ENCODE data around the gene ATXN1. TPM values are rescaled to one million over a fixed set of nuclear protein-coding genes. Genes with fewer than 3 reads are reported as not detected.

Gene ATXN1
- total and polyA plus RNA-seq, 3 donors from 2014 or later, result 12.8 to 84.1 (median 64.3) TPM

GRCh38 chr6:16511040-16511660 lies 250.1 kb downstream of the ATXN1 start:
- no peaks in the 10 kb centered on the region for H3K27me3 ChIP-seq
- WGBS, 2 donors, result 69 to 72% methylated on average over 4 of the region's 4 CpGs
- DNase-seq, result no peak
- no peaks in the 10 kb centered on the region for H3K36me3 ChIP-seq (ENCODE audit: low read depth, missing control alignments)
- peaks cover 15% of the 10 kb centered on the region for H3K4me1 ChIP-seq
- H3K27ac ChIP-seq, result no peak overlapping the region
- no peak for TF ChIP-seq POLR2A (IDR thresholded peaks at IDR 0.05)
- TF ChIP-seq CTCF (IDR thresholded peaks at IDR 0.05), result peak in 2 of 3 experiments; percentile 55 to 63
- no peaks in the 10 kb centered on the region for H3K9me3 ChIP-seq
- no peak overlapping the region for H3K4me3 ChIP-seq
- intact Hi-C loops (cut with DNase I; ENCODE audit: low total_unique reads), result no loop called here

- Histone ChIP-seq H3K27ac (no peak overlapping the region), H3K9me3 (no peaks in the 10 kb centered on the region), H3K4me1 (peaks cover 15% of the 10 kb centered on the region), H3K27me3 (no peaks in the 10 kb centered on the region), H3K4me3 (no peak overlapping the region), H3K36me3 (ENCODE audit: low read depth, missing control alignments) (no peaks in the 10 kb centered on the region)
- TF ChIP-seq POLR2A (IDR thresholded peaks at IDR 0.05) (no peak), CTCF (IDR thresholded peaks at IDR 0.05) (no peak)
- intact Hi-C loops (cut with DNase I; ENCODE audit: low total_unique reads), result no loop called here
- 84 to 87% methylated on average over 2 of the region's 2 CpGs for WGBS, 2 donors
- DNase-seq, result no peak
These were observed 251.0 kb downstream of the ATXN1 start for GRCh38 chr6:16510245-16510644.

- 83 to 87% methylated on average over 1 of the region's 1 CpG for WGBS, 2 donors
- no peak for DNase-seq
- H3K4me1 ChIP-seq, result peaks cover 10% of the 10 kb centered on the region
- no peaks in the 10 kb centered on the region for H3K36me3 ChIP-seq (ENCODE audit: low read depth, missing control alignments)
- H3K9me3 ChIP-seq, result no peaks in the 10 kb centered on the region
- no peak overlapping the region for H3K4me3 ChIP-seq
- H3K27me3 ChIP-seq, result no peaks in the 10 kb centered on the region
- intact Hi-C loops (cut with DNase I; ENCODE audit: low total_unique reads), result no loop called here
- TF ChIP-seq POLR2A (IDR thresholded peaks at IDR 0.05) (no peak), CTCF (IDR thresholded peaks at IDR 0.05) (no peak)
- H3K27ac ChIP-seq, result no peak overlapping the region
These were observed 252.3 kb downstream of the ATXN1 start for GRCh38 chr6:16508959-16509358.

GRCh38 chr6:16505711-16506357 lies 255.4 kb downstream of the ATXN1 start:
- Histone ChIP-seq H3K9me3 (no peaks in the 10 kb centered on the region), H3K27ac (no peak overlapping the region), H3K4me3 (no peak overlapping the region), H3K36me3 (ENCODE audit: low read depth, missing control alignments) (no peaks in the 10 kb centered on the region), H3K27me3 (no peaks in the 10 kb centered on the region), H3K4me1 (no peaks in the 10 kb centered on the region)
- 59 to 65% methylated on average over 9 of the region's 9 CpGs for WGBS, 2 donors
- intact Hi-C loops (cut with DNase I; ENCODE audit: low total_unique reads), result no loop called here
- no peak for DNase-seq
- TF ChIP-seq POLR2A (IDR thresholded peaks at IDR 0.05), result no peak
- TF ChIP-seq CTCF (IDR thresholded peaks at IDR 0.05), result no peak

GRCh38 chr6:16504609-16505008 lies 256.7 kb downstream of the ATXN1 start:
- DNase-seq, result no peak
- no peaks in the 10 kb centered on the region for H3K27me3 ChIP-seq
- intact Hi-C loops (cut with DNase I; ENCODE audit: low total_unique reads), result no loop called here
- TF ChIP-seq POLR2A (IDR thresholded peaks at IDR 0.05) (no peak), CTCF (IDR thresholded peaks at IDR 0.05) (no peak)
- no peak overlapping the region for H3K4me3 ChIP-seq
- no peak overlapping the region for H3K27ac ChIP-seq
- H3K9me3 ChIP-seq, result no peaks in the 10 kb centered on the region
- H3K4me1 ChIP-seq, result no peaks in the 10 kb centered on the region
- H3K36me3 ChIP-seq (ENCODE audit: low read depth, missing control alignments), result no peaks in the 10 kb centered on the region
- WGBS, 2 donors, result 81 to 90% methylated on average over 5 of the region's 5 CpGs

Measured in testis (tissue), 3 donors.